Neutrophil (primary cell): ENCODE results near the gene NPAS3.

Experiments
- H3K27ac ChIP-seq: fragments of 200-600 bp; sonication (generic); 2 replicates; pipeline ENCODE4 v1.5.1; 2016; ENCODE audit warnings: mild to moderate bottlenecking, moderate library complexity
- H3K27me3 ChIP-seq: fragments of 200-600 bp; sonication (generic); 2 replicates; pipeline ENCODE4 v1.6.0; 2016; ENCODE audit warnings: mild to moderate bottlenecking
- H3K36me3 ChIP-seq: fragments of 200-600 bp; sonication (generic); 2 replicates; pipeline ENCODE4 v1.5.1; 2017
- H3K4me1 ChIP-seq, 2 experiments: fragments of 200-600 bp in 1 of 2; sonication (generic) in 1 of 2; 1 replicate in 1 of 2; 2 replicates in 1 of 2; pipeline versions ENCODE4 v1.5.1 to v1.6.1; 2013 to 2016; ENCODE audit warnings: low read depth in 1 of 2, low read length in 1 of 2, mild to moderate bottlenecking in 1 of 2, moderate library complexity in 1 of 2; ENCODE audit not compliant: control insufficient read depth in 1 of 2, insufficient read depth in 1 of 2
- H3K4me3 ChIP-seq, 2 experiments: fragments of 200-600 bp in 1 of 2; sonication (generic) in 1 of 2; 1 replicate in 1 of 2; 2 replicates in 1 of 2; pipeline ENCODE4 v1.5.1; 2013 to 2016; ENCODE audit warnings: low read depth in 1 of 2, low read length in 1 of 2, mild to moderate bottlenecking in 1 of 2, moderate library complexity in 1 of 2
- H3K9me3 ChIP-seq: fragments of 200-600 bp; sonication (generic); 2 replicates; pipeline ENCODE4 v1.5.1; 2016
- CTCF ChIP-seq: fragments of 200-600 bp; sonication (generic); IDR thresholded peaks from 2 replicates; pipeline ENCODE4 v1.5.1; 2016; ENCODE audit warnings: antibody characterized with exemption

The NPAS3 gene

GRCh38 chr14:32934073-32934880, 4.4 kb upstream of the NPAS3 start:
- Histone ChIP-seq H3K36me3 (no peaks in the 10 kb centered on the region), H3K27me3 (peaks cover 97% of the 10 kb centered on the region), H3K9me3 (no peaks in the 10 kb centered on the region), H3K27ac (no peak overlapping the region), H3K4me1 (peaks cover 0 to 26% of the 10 kb centered on the region in 2 experiments), H3K4me3 (no peak overlapping the region)
- TF ChIP-seq CTCF, result no peak

- Histone ChIP-seq H3K4me3 (no peak overlapping the region), H3K36me3 (no peaks in the 10 kb centered on the region), H3K4me1 (peaks cover 0 to 30% of the 10 kb centered on the region in 2 experiments), H3K27ac (no peak overlapping the region), H3K27me3 (peaks cover 98% of the 10 kb centered on the region), H3K9me3 (no peaks in the 10 kb centered on the region)
- TF ChIP-seq CTCF, result no peak
These were observed 3.6 kb upstream of the NPAS3 start for GRCh38 chr14:32934881-32935633.

- peaks cover 97% of the 10 kb centered on the region for H3K27me3 ChIP-seq
- no peaks in the 10 kb centered on the region for H3K9me3 ChIP-seq
These were observed 781 bp downstream of the NPAS3 start for GRCh38 chr14:32939254-32940065.

GRCh38 chr14:32940066-32940651, 1.5 kb downstream of the NPAS3 start:
- Histone ChIP-seq H3K27ac (no peak overlapping the region), H3K36me3 (no peaks in the 10 kb centered on the region), H3K27me3 (peaks cover 95% of the 10 kb centered on the region), H3K4me3 (peak overlapping the region; percentile 7 to 42), H3K4me1 (peaks cover 0 to 11% of the 10 kb centered on the region in 2 experiments), H3K9me3 (no peaks in the 10 kb centered on the region)
- no peak for TF ChIP-seq CTCF

More at GRCh38 chr14:32939254-32940065, 781 bp downstream of the NPAS3 start:
- peaks cover 0 to 15% of the 10 kb centered on the region in 2 experiments for H3K4me1 ChIP-seq
- H3K4me3 ChIP-seq, result peak overlapping the region; percentile 7 to 42
- no peak overlapping the region for H3K27ac ChIP-seq
- no peaks in the 10 kb centered on the region for H3K36me3 ChIP-seq
- TF ChIP-seq CTCF, result no peak
